NCI-H2196 (cell line): ENCODE data around the gene BRD4.

Experiments used
- DNase-seq: peaks from one replicate; lab custom pipeline; 2025; ENCODE audit not compliant: unreplicated experiment; lab: John Stamatoyannopoulos, UW

The BRD4 gene

GRCh38 chr19:15291548-15292021 is 40.8 kb downstream of the BRD4 start:
- DNase-seq = no peak

- DNase-seq = no peak
Observed at GRCh38 chr19:15291089-15291488, 41.2 kb downstream of the BRD4 start.

GRCh38 chr19:15290166-15290565 is 42.2 kb downstream of the BRD4 start:
- no peak for DNase-seq

- no peak for DNase-seq
Observed at GRCh38 chr19:15289673-15290072, 42.7 kb downstream of the BRD4 start.

- DNase-seq = peak; percentile 81
Observed at GRCh38 chr19:15288146-15288963, 44.0 kb downstream of the BRD4 start.

GRCh38 chr19:15287496-15287895 is 44.8 kb downstream of the BRD4 start:
- no peak for DNase-seq

- no peak for DNase-seq
Observed at GRCh38 chr19:15286688-15287365, 45.5 kb downstream of the BRD4 start.

GRCh38 chr19:15285896-15286591 is 46.3 kb downstream of the BRD4 start:
- DNase-seq = no peak

GRCh38 chr19:15284896-15285295 is 47.4 kb downstream of the BRD4 start:
- DNase-seq = no peak

GRCh38 chr19:15284091-15284490 is 48.2 kb downstream of the BRD4 start:
- no peak for DNase-seq

GRCh38 chr19:15283141-15283883 is 49.0 kb downstream of the BRD4 start:
- no peak for DNase-seq

- no peak for DNase-seq
Observed at GRCh38 chr19:15282311-15282705, 50.0 kb downstream of the BRD4 start.

GRCh38 chr19:15280915-15281683 is 51.2 kb downstream of the BRD4 start:
- peak; percentile 72 for DNase-seq

- DNase-seq = no peak
Observed at GRCh38 chr19:15280048-15280725, 52.2 kb downstream of the BRD4 start.

GRCh38 chr19:15279326-15279904 is 52.9 kb downstream of the BRD4 start:
- no peak for DNase-seq

- DNase-seq = no peak
Observed at GRCh38 chr19:15276620-15277215, 55.6 kb downstream of the BRD4 start.

- no peak for DNase-seq
Observed at GRCh38 chr19:15274477-15274876, 57.9 kb downstream of the BRD4 start.

- DNase-seq = no peak
Observed at GRCh38 chr19:15269806-15270205, 62.5 kb downstream of the BRD4 start.

- no peak for DNase-seq
Observed at GRCh38 chr19:15268928-15269253, 63.4 kb downstream of the BRD4 start.
